ENCODE data around the gene PPIC.
"Not testable (repeated sequence)": the region's sequence is repeated elsewhere in the genome, so short reads cannot be mapped to it uniquely, and the experiment has no call there.

Gene PPIC

DNA sequence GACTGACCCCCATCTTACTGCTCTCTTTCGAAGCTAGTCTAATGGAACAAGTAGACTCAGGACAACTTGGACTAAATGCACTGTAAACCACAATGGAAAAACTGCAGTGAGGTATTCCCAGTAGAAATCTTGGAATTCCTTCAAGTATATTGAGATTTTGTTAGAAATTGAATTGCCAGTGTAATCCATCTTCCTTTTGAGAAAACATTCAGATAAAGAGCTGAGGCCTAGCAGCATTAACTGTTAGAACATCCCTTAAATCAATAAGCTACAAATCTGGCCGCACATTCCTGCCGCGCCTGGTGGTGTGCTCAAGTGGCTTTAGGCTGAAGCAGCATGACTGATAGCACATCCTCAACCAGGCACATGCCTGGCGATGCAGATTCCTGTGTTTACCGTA, 29.3 kb downstream of the PPIC start:
- no peak for DNase-seq

DNA sequence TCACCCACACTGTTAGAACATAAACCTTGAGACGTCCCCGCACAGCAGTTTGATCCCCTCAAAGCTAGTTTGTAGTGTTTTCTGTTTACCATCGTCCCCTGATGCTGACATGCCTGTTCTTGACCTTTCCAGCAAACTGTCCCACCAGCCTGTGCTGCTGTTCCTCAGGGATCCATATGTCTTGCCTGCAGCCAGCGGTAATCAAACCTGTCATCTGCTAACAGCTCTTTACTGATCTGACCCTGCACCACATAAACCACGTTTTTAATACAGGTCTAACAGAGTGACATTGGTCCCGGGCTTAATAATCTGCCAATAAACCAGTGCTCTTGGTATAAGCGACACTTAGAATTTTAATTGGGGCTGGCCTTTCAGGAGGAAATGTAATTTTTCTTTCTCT, 34.7 kb downstream of the PPIC start:
- no peak for DNase-seq

DNA sequence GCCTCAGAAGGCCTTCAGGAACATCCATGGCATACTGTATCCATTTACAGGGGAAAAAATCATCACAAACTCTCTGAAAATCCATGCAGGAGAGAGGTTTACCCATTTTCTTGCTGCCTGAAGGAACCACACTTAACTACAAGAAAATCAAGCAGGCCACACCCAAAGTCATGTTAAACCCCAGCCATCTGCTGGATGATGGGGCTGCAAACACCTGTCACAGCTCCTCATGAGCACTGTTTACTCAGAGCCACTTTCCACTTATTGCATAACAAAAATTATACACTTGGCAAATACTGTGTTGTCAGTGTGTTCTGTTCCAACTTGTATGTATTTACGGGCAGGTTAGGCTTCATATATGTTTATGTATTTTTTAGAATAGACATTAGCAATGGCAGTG, 35.8 kb downstream of the PPIC start:
- DNase-seq: no peak

DNA sequence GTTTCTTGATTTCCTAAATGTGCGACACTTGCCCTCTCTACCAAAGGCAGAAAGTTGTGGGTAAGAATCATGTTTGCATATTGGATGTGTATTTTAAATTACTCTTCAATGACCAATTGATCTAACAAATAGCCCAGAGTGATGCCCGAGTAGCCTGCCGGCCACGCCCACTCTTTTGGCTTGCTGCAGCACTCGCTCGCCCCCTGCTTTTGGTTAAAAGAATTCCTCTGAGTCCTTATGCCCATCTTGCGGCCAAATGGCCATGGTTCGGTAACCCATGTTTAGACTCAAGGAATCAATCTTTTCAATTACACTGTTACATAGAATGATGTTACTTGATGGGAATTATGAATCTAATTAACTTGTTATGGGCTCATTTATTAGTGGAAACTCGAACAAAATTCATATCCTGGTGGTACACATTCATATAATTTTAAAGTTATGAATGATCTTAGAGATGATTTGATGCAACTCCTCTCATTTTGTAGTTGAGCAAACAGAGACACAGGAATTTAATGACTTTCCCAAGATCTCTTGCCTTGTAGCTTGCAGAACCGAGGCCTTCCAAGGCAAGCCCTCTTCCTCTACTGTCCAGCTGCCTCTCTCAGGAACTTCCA, 36.5 kb downstream of the PPIC start:
- no peak for DNase-seq

DNA sequence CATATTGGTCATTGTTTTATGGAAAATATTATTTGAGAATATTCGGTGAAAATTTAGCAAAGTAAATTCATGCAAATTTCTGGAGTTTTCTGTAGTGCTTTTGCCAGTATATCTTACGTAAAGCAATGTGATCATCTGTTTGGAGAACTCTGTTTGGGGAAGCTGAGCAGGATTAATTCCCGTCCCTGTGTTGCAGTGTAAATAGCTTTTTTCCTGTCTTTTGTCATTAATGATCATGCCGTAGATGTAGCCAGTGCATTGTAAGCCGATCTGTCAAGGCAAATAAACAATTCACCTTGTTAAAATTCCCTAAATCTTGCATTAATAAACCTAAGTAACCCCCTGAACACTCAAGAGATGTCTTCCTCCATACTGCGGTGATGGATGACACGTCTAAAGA, 39.2 kb downstream of the PPIC start:
- DNase-seq: no peak

DNA sequence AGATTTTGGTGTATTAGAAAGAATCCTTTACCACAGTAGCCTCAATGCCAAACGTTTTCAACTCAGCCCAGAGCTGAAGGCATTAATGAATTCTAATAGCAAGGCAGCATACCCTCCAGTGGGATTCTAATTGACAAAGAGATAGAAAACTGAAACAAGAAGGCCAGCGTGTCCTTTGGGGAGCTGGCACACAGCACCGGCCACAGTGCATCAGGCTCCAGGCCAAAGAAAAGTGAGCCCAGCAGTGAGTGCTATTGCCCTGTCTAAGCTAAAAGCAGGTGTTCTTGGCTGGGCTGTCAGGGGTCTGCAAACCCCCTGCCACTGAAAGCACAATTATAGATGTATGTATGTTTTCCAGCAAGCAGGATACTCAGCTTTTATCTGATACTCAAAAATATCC, 40.4 kb downstream of the PPIC start:
- DNase-seq: no peak

DNA sequence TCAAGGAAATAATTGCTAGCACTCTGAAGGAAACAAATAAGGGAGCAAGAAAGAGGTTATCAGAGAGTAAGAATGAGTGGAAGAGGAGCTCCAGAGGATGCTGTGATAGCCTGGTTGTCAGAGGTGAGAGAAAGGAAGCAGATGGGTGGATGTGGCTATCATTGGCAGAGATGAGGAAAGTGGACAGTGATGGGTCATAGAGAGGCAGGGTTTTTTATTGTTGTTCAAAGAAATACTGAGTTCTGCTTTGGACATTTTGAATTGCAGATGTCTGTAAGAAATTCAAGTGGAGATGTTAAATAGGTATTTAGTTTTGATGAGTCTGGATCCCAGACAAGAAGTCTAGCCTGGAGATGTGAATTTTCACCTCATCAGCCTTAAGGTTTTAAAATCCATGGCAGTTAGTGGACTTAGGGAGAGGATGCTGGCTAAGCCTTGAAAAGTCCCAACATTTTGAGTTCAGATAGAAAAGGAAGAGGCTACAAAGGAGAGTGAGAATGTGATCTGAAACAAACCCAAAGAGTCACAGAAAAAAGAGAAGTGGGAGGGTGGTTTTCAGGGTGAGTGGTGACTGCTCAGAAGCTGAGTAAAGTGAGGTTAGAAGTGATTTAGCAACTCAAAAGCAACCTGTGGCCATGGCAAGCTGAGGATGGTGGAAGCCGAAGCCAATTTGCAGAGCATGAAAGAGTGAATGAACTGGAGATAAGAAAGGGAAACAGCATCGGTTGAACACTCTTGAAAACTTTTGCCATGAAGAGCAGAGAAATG, 50.4 kb downstream of the PPIC start:
- no peak for DNase-seq

DNA sequence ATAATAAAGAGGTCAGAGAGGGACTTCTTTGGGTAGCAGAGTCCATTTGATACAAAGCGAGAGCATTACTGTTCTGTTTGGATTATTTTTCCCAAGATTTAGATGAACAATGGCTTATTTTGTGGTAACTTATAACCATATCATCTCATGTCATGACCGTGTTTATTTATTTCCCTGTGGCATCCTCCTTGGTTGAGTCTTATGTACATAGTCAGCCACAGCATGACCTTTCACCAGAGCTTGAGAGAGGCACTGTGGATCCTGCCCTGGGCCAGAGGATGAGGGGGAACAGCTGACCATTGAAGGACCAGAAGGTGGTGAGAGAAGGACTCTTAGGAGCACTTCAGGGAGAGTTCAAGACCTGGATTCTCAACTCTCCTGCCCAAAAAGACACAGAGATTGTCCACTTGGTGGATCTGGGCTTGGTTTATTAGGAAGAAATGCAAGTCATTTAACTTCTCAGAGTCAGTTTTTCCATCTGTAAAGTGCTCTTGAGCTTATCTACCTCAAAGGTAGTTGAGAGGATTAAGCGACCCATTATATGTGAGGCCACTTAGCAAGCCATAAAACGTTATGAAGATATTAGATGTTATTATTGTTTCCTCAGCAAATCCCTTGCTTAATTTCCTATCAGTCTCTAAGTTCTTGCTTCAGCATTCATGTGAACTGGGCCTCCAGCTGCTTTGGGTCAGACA, 51.4 kb downstream of the PPIC start:
- DNase-seq: no peak

DNA sequence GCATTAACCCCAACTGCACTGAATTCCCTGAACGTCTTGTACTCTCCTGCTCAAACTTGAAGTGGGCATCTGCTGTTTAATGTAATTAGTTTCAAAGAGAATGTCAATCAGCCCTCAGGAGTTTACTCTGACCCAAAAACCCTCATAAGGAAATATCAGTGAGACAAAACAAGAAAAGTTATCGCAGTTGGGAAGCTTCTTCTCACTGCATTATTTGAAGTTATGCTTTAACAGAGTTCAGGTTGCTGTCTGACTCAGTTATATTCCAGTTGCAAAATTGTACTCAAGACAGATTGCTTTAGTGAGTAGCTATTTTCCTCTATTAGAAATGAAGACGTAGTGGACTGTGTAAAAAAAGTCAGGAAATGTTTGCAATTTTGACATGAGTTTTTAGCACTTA, 52.1 kb downstream of the PPIC start:
- DNase-seq: no peak

DNA sequence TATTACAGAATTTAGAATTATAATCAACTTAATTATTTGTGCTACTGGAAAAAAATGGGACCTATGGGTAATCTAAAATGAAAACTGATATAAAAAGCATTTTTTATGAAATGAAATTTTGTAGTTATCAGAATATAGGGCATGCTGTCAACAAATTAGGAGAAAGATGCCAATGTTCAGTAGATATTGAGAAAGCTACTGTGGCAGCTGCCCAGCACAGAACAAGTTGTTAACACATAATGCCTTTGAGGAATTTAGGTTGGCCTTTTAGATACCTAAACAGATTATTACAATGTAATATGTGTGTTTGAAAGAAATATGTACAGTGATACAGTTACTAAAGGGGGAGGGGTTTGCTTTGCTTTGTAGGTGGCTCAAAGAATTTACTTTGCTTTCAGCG, 54.1 kb downstream of the PPIC start:
- DNase-seq: no peak

DNA sequence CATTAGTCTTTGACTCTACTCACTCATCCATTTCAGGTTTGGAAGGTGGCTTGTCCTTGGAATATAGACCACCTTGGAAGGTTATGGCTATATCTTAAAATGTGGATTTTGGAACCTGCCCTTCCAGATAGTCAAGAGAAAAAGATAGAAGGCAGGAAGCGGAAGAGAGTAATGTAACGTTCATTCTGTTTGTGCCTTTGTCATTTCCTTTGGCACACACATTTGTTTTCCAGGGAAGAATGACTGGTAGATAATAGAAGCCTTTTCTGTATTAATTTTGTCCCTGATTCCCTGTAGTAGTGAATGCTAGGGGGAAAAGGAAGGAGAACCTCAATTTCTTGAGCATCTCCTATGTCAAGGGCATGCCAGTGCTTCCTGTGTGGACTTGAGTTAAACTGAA, 54.7 kb downstream of the PPIC start:
- no peak for DNase-seq

DNA sequence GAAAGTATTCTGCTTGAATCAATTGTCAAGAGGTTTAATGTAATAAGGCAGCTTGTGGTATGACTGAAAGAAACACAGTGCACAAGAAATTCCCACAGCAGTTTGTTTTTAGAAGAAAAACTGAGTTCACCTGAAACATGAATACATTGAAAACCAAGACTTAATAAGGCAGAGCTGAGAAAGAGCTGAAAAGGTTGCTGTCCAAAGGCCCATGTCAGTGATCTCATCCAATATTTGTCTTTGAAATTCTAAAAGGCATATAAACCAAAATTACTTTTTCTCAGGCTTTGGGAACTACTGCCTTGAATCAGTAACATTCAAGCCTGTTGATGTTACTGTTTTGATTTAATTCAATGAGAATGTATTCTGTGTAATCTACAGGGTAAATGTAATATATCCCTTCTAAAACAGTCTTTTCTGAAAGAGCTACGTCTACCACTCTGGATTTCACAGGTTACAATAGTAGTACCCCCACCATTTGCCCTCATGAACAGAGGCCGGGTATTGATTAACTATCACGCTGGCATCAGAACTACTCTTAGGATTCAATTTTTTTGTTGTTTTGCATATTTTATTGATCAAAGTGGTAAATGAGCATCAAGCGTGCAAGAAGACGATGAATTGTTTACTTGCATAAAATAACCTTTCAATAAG, 57.8 kb downstream of the PPIC start:
- DNase-seq: no peak

DNA sequence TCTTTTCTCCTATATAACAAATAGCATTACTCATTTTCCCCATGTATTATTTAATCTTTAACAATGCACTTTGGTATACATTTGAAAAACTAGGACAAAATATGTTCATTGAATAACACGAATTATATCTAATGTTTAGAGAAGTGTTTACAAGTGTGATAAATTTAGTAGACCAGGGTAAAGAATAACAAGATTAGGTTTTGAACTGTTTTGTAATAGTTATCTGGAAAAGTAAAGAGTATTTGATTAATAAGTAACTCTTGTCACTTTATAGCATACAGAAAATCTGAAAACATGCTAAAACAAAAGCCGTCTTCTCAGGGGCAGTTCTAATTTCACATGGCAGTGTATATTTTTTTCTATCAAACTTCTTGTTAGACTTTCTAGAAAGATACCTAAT, 58.5 kb downstream of the PPIC start:
- DNase-seq: no peak

DNA sequence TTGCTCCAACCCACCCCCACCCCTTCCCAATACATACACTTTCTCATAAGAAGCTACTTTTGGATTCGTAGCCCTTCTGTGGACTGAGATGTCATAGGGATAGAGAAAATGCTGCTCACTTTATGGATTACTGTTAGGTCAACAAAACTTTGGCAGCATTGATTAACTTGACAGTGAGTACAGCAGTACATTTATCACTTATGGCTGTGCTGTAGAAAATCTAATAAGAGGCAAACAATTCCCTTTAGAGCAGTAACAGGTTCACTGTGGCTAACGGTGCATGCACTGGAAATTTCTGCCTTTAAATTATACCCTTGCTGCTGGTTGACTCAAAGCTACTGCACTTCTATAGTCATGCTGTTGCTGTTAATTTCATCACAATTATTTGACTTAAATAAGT, 59.2 kb downstream of the PPIC start:
- no peak for DNase-seq

DNA sequence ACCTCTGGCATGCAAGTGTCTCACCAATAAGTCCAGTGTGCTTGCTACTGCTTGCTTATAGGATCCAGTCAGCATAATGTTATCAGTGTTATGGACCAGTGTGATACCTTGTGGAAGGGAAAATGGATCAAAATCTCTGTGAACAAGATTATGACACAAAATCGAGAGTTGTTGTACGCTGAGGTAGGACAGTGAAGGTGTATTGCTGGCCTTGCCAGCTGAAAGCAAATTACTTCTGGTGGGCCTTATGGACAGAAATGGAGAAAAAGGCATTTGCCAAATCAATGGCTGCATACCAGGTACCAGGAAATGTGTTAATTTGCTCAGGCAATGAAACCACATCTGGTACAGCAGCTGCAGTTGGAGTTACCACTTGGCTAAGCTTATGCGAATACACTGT, 62.3 kb downstream of the PPIC start:
- DNase-seq: not testable (repeated sequence)

DNA sequence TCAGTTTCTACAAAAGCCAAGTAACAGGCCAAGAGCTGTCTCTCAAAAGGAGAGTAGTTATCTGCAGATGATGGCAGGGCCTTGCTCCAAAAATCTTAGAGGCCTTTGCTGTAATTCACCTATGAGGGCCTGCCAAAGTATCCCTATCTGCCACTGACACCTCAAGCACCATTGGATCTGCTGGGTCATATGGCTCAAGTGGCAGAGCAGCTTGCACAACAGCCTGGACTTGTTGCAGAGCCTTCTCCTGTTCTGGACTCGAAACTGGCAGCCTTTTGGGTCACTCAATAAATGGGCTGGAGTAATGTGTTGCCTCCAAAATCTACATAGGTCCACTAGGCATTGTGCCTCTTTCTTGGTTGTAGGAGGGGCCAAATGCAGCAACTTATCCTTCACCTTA, 62.8 kb downstream of the PPIC start:
- not testable (repeated sequence) for DNase-seq

Data from GOT3 (cell line).